B cell (primary cell): ENCODE data around the gene SIGLEC8. TPM values are rescaled to one million over a fixed set of nuclear protein-coding genes. Genes with fewer than 3 reads are reported as not detected.

ENCODE experiments used
- ATAC-seq: fragments of 200-7000 bp; cut with Tn5 transposase; one replicate; pipeline ENCODE4 v1.10.0; 2021; ENCODE audit warnings: low read depth, mild to moderate bottlenecking, moderate number of reproducible peaks, moderate library complexity
- CTCF ChIA-PET: fragments of 350-600 bp; sonication (Branson Sonifier 250); formaldehyde crosslinking; loops from one replicate; lab custom pipeline; 2021; ENCODE audit warnings: antibody characterized with exemption, inconsistent platforms; lab: Charles Lee
- POLR2A ChIA-PET: fragments of 350-600 bp; sonication (Branson Sonifier 250); formaldehyde crosslinking; loops from one replicate; lab custom pipeline; 2021; ENCODE audit warnings: antibody characterized with exemption; lab: Charles Lee
- DNase-seq: peaks from one replicate; pipeline ENCODE4 v3.0.0; 2013
- H2AFZ ChIP-seq: 2 replicates; pipeline ENCODE4 v1.6.1; 2012; ENCODE audit warnings: mild to moderate bottlenecking, low read depth, low read length; ENCODE audit not compliant: insufficient read depth, poor library complexity, severe bottlenecking
- H3K27ac ChIP-seq, 2 donors: 1 replicate in 1 of 2; 2 replicates in 1 of 2; pipeline ENCODE4 v1.5.1; 2012 to 2013; ENCODE audit warnings: low read length in 2 of 2, mild to moderate bottlenecking in 2 of 2, moderate library complexity in 1 of 2
- H3K27me3 ChIP-seq, 4 experiments: fragments of 200-600 bp in 1 of 4; sonication (generic) in 1 of 4; replicated peaks in 1 of 4; 1 replicate in 2 of 4; 2 replicates in 2 of 4; pipeline versions ENCODE4 v1.6.1 to v1.7.0; 2013 to 2016; ENCODE audit warnings: low read length in 3 of 4, mild to moderate bottlenecking in 2 of 4, mixed read lengths in 1 of 4, moderate library complexity in 1 of 4; ENCODE audit not compliant: insufficient read depth in 4 of 4, control insufficient read depth in 3 of 4; ENCODE audit errors: control extremely low read depth in 1 of 4
- H3K36me3 ChIP-seq, 2 experiments: replicated peaks in 1 of 2; 1 replicate in 1 of 2; 2 replicates in 1 of 2; pipeline versions ENCODE4 v1.6.1 to v1.7.1; 2013; ENCODE audit warnings: low read length in 1 of 2; ENCODE audit not compliant: insufficient read depth in 2 of 2, control insufficient read depth in 1 of 2; ENCODE audit errors: control extremely low read depth in 1 of 2, extremely low read depth in 1 of 2
- H3K4me1 ChIP-seq, 2 donors: fragments of 200-600 bp in 1 of 2; sonication (generic) in 1 of 2; 1 replicate in 1 of 2; 2 replicates in 1 of 2; pipeline versions ENCODE4 v1.5.1 to v1.6.1; 2013 to 2017; ENCODE audit warnings: low read length in 2 of 2; ENCODE audit not compliant: control insufficient read depth in 2 of 2, insufficient read depth in 2 of 2
- H3K4me2 ChIP-seq: replicated peaks from 2 replicates; pipeline ENCODE3; 2012; ENCODE audit warnings: mild to moderate bottlenecking, low read depth, low read length; ENCODE audit not compliant: poor library complexity, severe bottlenecking
- H3K4me3 ChIP-seq, 5 experiments: fragments of 200-600 bp in 1 of 5; sonication (generic) in 1 of 5; 1 replicate in 3 of 5; 2 replicates in 2 of 5; pipeline versions ENCODE4 v1.5.1 to v1.7.0; 2011 to 2016; ENCODE audit warnings: low read length in 4 of 5, mild to moderate bottlenecking in 4 of 5, low read depth in 2 of 5, control low read depth in 1 of 5, moderate library complexity in 1 of 5; ENCODE audit not compliant: insufficient read depth in 1 of 5; ENCODE audit errors: control extremely low read depth in 1 of 5, extremely low read depth in 1 of 5
- H3K79me2 ChIP-seq: fragments of 200-600 bp; sonication (generic); one replicate; pipeline ENCODE4 v1.6.0; 2016; ENCODE audit warnings: low read length; ENCODE audit not compliant: control insufficient read depth, insufficient read depth
- H3K9ac ChIP-seq: fragments of 200-600 bp; sonication (generic); 2 replicates; pipeline ENCODE4 v1.6.1; 2017; ENCODE audit warnings: mild to moderate bottlenecking, low read length, moderate library complexity
- H3K9me3 ChIP-seq, 3 donors: one replicate each; pipeline versions ENCODE4 v1.6.1 to v1.7.1; 2013; ENCODE audit warnings: low read length in 2 of 3; ENCODE audit not compliant: control insufficient read depth in 2 of 3, insufficient read depth in 1 of 3; ENCODE audit errors: control extremely low read depth in 1 of 3
- H4K20me1 ChIP-seq: 2 replicates; pipeline ENCODE4 v1.6.0; 2012; ENCODE audit warnings: mild to moderate bottlenecking, low read length; ENCODE audit not compliant: insufficient read depth, control insufficient read depth, poor library complexity, severe bottlenecking
- H3K27ac Mint-ChIP-seq: one replicate; pipeline ENCODE4 v1.8.0; 2021; ENCODE audit warnings: mixed read lengths
- H3K27me3 Mint-ChIP-seq: one replicate; pipeline ENCODE4 v1.8.0; 2021; ENCODE audit warnings: mixed read lengths
- H3K4me1 Mint-ChIP-seq: one replicate; pipeline ENCODE4 v1.8.0; 2021; ENCODE audit warnings: mixed read lengths
- H3K4me3 Mint-ChIP-seq: one replicate; pipeline ENCODE4 v1.8.0; 2021; ENCODE audit warnings: mixed read lengths
- H3K9me3 Mint-ChIP-seq: one replicate; pipeline ENCODE4 v1.8.0; 2022; ENCODE audit warnings: mixed read lengths; ENCODE audit not compliant: insufficient read depth
- CTCF ChIP-seq: fragments of 200-600 bp; IDR thresholded peaks from one replicate; pipeline ENCODE4 v1.8.0; 2022; ENCODE audit warnings: antibody characterized with exemption, mild to moderate bottlenecking
- EZH2 ChIP-seq: IDR thresholded peaks from 2 replicates; pipeline ENCODE4 v1.6.1; 2012; ENCODE audit warnings: borderline replicate concordance, low read depth, mild to moderate bottlenecking, moderate library complexity, low read length; ENCODE audit not compliant: insufficient read depth, poor library complexity, severe bottlenecking
- WGBS: methylation state at CpG from one replicate; pipeline ENCODE4 v1.1.5; 2013; ENCODE audit warnings: missing lambda C conversion rate; ENCODE audit not compliant: insufficient coverage; 5-methylcytosine and 5-hydroxymethylcytosine counted together
- intact Hi-C: fragments of 100-400 bp; cut with micrococcal nuclease; formaldehyde crosslinking; loops from one replicate; pipeline ENCODE4 v1.10.0; 2022
- polyA plus RNA-seq: library from polyadenylated mRNA; depleted of rRNA; stranded (reverse); fragments of >200 nt; gene quantifications from 2 replicates; pipeline ENCODE4 v1.2.3, GENCODE V29; 2012
- total RNA-seq, 2 donors: library from RNA; stranded (reverse); fragments of 120-200 nt in 1 of 2; gene quantifications; 1 replicate in 1 of 2; 2 replicates in 1 of 2; pipeline versions ENCODE4 v1.2.3 to v1.2.4, GENCODE V29; 2013 to 2022

The SIGLEC8 gene
- total and polyA plus RNA-seq, 2 donors (not counting 1 experiment from before 2014, with no cell fraction given) = not detected

- CTCF ChIA-PET = no interaction called here
- H3K27ac ChIP-seq = no peak overlapping the region
- no peak overlapping the region for H3K4me2 ChIP-seq
- intact Hi-C loops = no loop called here
- 57% methylated on average over 1 of the region's 2 CpGs for WGBS
- H3K36me3 ChIP-seq = no peaks in the 10 kb centered on the region
- POLR2A ChIA-PET = no interaction called here
- peaks cover 0 to 12% (median 5%) of the 10 kb centered on the region in 4 experiments for H3K27me3 ChIP-seq
- Mint-ChIP-seq H3K27me3 (peaks cover 50% of the 10 kb centered on the region), H3K4me1 (no peaks in the 10 kb centered on the region), H3K9me3 (no peaks in the 10 kb centered on the region), H3K4me3 (no peak overlapping the region), H3K27ac (no peak overlapping the region)
- H3K9ac ChIP-seq = no peak overlapping the region
- TF ChIP-seq EZH2 (no peak), CTCF (no peak)
- H3K79me2 ChIP-seq = no peaks in the 10 kb centered on the region
- H4K20me1 ChIP-seq = no peaks in the 10 kb centered on the region
- ATAC-seq (no peak), DNase-seq (no peak)
- H3K4me3 ChIP-seq = no peak overlapping the region
- H2AFZ ChIP-seq = no peak overlapping the region
- peaks cover 0 to 4% (median 0%) of the 10 kb centered on the region in 3 donors for H3K9me3 ChIP-seq
- H3K4me1 ChIP-seq = no peaks in the 10 kb centered on the region
Observed at GRCh38 chr19:51489113-51489512, 30.9 kb upstream of the SIGLEC8 start.

- Histone ChIP-seq H3K4me2 (no peak overlapping the region), H3K4me3 (no peak overlapping the region), H3K27ac (no peak overlapping the region), H3K4me1 (no peaks in the 10 kb centered on the region), H3K9ac (no peak overlapping the region), H3K36me3 (no peaks in the 10 kb centered on the region), H2AFZ (no peak overlapping the region), H3K79me2 (no peaks in the 10 kb centered on the region), H3K27me3 (peaks cover 0 to 12% (median 6%) of the 10 kb centered on the region in 4 experiments), H3K9me3 (peaks cover 0 to 4% (median 0%) of the 10 kb centered on the region in 3 donors), H4K20me1 (no peaks in the 10 kb centered on the region)
- DNase-seq (no peak), ATAC-seq (no peak)
- H3K4me1 Mint-ChIP-seq = no peaks in the 10 kb centered on the region
- intact Hi-C loops = no loop called here
- WGBS = no CpG with 5 or more reads among the region's 3 CpGs
- no peak overlapping the region for H3K27ac Mint-ChIP-seq
- no peak overlapping the region for H3K4me3 Mint-ChIP-seq
- peaks cover 47% of the 10 kb centered on the region for H3K27me3 Mint-ChIP-seq
- no peaks in the 10 kb centered on the region for H3K9me3 Mint-ChIP-seq
- ChIA-PET CTCF (no interaction called here), POLR2A (no interaction called here)
- TF ChIP-seq EZH2 (no peak), CTCF (no peak)
Observed at GRCh38 chr19:51488491-51488890, 30.2 kb upstream of the SIGLEC8 start.
